GM19043 (cell line): ENCODE results near the gene USP34.

Experiments used
- ATAC-seq: cut with Tn5 transposase; IDR thresholded peaks from one replicate; pipeline ENCODE4 v1.9.1; 2021; ENCODE audit warnings: low read depth; ENCODE audit not compliant: unreplicated experiment

Gene USP34

GRCh38 chr2:61379521-61379920 is 91.4 kb downstream of the USP34 start:
- no peak for ATAC-seq

GRCh38 chr2:61378281-61378680 is 92.6 kb downstream of the USP34 start:
- no peak for ATAC-seq

GRCh38 chr2:61377046-61377445 is 93.8 kb downstream of the USP34 start:
- no peak for ATAC-seq

- no peak for ATAC-seq
These were observed 94.7 kb downstream of the USP34 start for GRCh38 chr2:61376211-61376610.

- ATAC-seq, result no peak
These were observed 99.9 kb downstream of the USP34 start for GRCh38 chr2:61371027-61371426.

- ATAC-seq, result no peak
These were observed 101.9 kb downstream of the USP34 start for GRCh38 chr2:61368687-61369665.

- ATAC-seq, result no peak
These were observed 103.7 kb downstream of the USP34 start for GRCh38 chr2:61367177-61367576.

GRCh38 chr2:61363580-61363979 is 107.3 kb downstream of the USP34 start:
- ATAC-seq, result no peak

- ATAC-seq, result no peak
These were observed 108.0 kb downstream of the USP34 start for GRCh38 chr2:61362873-61363272.

GRCh38 chr2:61361068-61361467 is 109.8 kb downstream of the USP34 start:
- no peak for ATAC-seq

GRCh38 chr2:61359058-61359457 is 111.8 kb downstream of the USP34 start:
- no peak for ATAC-seq

- ATAC-seq, result no peak
These were observed 113.2 kb downstream of the USP34 start for GRCh38 chr2:61357681-61358080.

- ATAC-seq, result no peak
These were observed 113.9 kb downstream of the USP34 start for GRCh38 chr2:61356958-61357350.

- no peak for ATAC-seq
These were observed 114.5 kb downstream of the USP34 start for GRCh38 chr2:61356261-61356957.

GRCh38 chr2:61354543-61355197 is 116.2 kb downstream of the USP34 start:
- no peak for ATAC-seq

GRCh38 chr2:61353909-61354308 is 117.0 kb downstream of the USP34 start:
- no peak for ATAC-seq

GRCh38 chr2:61350777-61351176 is 120.1 kb downstream of the USP34 start:
- no peak for ATAC-seq

- ATAC-seq, result no peak
These were observed 127.7 kb downstream of the USP34 start for GRCh38 chr2:61343141-61343540.

GRCh38 chr2:61340242-61340641 is 130.6 kb downstream of the USP34 start:
- ATAC-seq, result no peak

GRCh38 chr2:61338447-61338846 is 132.4 kb downstream of the USP34 start:
- ATAC-seq, result no peak

- no peak for ATAC-seq
These were observed 135.7 kb downstream of the USP34 start for GRCh38 chr2:61335187-61335586.
